ENCODE results near the gene TCAP. TPM values are rescaled to one million over a fixed set of nuclear protein-coding genes. Genes with fewer than 3 reads are reported as not detected.

Gene TCAP
- total and polyA plus RNA-seq, 10 of the 15 experiments (the other 5 are each of a cell fraction or from before 2014, with no cell fraction given): 0.17 to 1.0 (median 0.36) TPM; not detected in 3

DNA sequence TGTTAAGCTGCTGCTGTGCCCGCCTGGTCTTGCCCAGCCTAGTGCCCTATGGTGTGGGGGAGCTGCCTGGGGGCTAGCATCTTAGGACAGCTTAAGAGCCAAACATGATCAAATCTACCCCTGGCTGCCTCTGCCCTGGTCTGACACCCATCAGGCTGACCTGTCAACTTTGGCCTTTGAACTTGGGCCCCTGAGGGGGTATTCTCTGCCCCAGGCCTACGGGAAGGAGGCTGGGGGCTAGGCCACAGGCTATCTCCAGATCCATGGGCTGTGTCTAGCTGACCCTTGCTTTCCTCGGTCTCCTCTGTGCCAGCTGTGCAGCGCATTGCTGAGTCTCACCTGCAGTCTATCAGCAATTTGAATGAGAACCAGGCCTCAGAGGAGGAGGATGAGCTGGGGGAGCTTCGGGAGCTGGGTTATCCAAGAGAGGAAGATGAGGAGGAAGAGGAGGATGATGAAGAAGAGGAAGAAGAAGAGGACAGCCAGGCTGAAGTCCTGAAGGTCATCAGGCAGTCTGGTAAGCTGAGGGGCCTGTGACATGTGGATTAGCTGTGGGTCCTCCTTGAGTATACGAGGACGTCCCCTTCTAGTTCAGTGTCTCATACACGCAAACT is 31.5 kb upstream of the TCAP start:
- ChIA-PET CTCF (interaction anchor here (0.6 to 15.5 kb wide), 13 partner anchors 11 to 659 kb away, joined by 3 to 225 read pairs (median 5); partner anchors contain the start of gene IKZF3), POLR2A (interaction anchor here (0.9 to 1.3 kb wide), 2 partner anchors 43 to 96 kb away, joined by 3 to 4 read pairs; partner anchors contain the start of gene MIEN1), SMC1A (ENCODE audit: uncharacterized antibody, unreplicated experiment) (interaction anchor here (2.9 kb wide), 1 partner anchor 10 kb away, joined by 10 read pairs; no protein-coding TSS in a partner anchor), RAD21 (ENCODE audit: unreplicated experiment) (interaction anchor here (0.5 to 3.4 kb wide), 3 partner anchors 11 to 343 kb away, joined by 3 to 20 read pairs (median 3); no protein-coding TSS in a partner anchor)
- no peak overlapping the region for H3K4me2 ChIP-seq (ENCODE audit: control insufficient read depth, insufficient read depth)
- intact Hi-C loops (cut with micrococcal nuclease; ENCODE audit: unreplicated experiment): no loop called here
- FAIRE-seq (no peak), ATAC-seq (no peak), DNase-seq (ENCODE audit: low read depth, low spot score) (no peak)
- no peak overlapping the region for H3K9ac ChIP-seq (ENCODE audit: control insufficient read depth, insufficient read depth, low read length)
- TF ChIP-seq MYC (IDR thresholded peaks at IDR 0.05; ENCODE audit: insufficient read depth, insufficient read length, insufficient replicate concordance, low read length, severe bottlenecking) (no peak), ZNF622 (IDR thresholded peaks at IDR 0.05) (no peak), BHLHE40 (IDR thresholded peaks at IDR 0.05; ENCODE audit: borderline replicate concordance in 1 of 2, low read depth in 2 of 2, low read length in 1 of 2) (no peak), DPF2 (IDR thresholded peaks at IDR 0.05) (no peak), BRCA1 (IDR thresholded peaks at IDR 0.05; ENCODE audit: low read depth, low read length) (no peak), JUND (IDR thresholded peaks at IDR 0.05; ENCODE audit: low read depth, low read length) (no peak)
- TF ChIP-seq, protein P1, sequence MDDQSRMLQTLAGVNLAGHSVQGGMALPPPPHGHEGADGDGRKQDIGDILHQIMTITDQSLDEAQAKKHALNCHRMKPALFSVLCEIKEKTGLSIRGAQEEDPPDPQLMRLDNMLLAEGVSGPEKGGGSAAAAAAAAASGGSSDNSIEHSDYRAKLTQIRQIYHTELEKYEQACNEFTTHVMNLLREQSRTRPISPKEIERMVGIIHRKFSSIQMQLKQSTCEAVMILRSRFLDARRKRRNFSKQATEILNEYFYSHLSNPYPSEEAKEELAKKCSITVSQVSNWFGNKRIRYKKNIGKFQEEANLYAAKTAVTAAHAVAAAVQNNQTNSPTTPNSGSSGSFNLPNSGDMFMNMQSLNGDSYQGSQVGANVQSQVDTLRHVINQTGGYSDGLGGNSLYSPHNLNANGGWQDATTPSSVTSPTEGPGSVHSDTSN (IDR thresholded peaks at IDR 0.05; ENCODE audit: insufficient replicate concordance, low read depth, low read length): no peak
- H4K20me1 ChIP-seq (ENCODE audit: control insufficient read depth, insufficient read depth): peaks cover 3% of the 10 kb centered on the region; the same call in 1 of the 2 replicates
- no peaks in the 10 kb centered on the region for H3K36me3 ChIP-seq (ENCODE audit: control insufficient read depth in 2 of 2, insufficient read depth in 2 of 2, low read length in 1 of 2)
- no peaks in the 10 kb centered on the region; a peak in 1 of 4 replicates for H3K27me3 ChIP-seq (replicated peaks in 1 of 2; ENCODE audit: control insufficient read depth in 2 of 2, insufficient read depth in 2 of 2, low read length in 1 of 2)
- WGBS (ENCODE audit: insufficient coverage, insufficient replicate concordance, low lambda C conversion rate, missing lambda C conversion rate): 36% methylated on average over 8 of the region's 8 CpGs
- in situ Hi-C loops (cut with MboI): no loop called here
- H3K79me2 ChIP-seq (ENCODE audit: control insufficient read depth, insufficient read depth, low read length): peaks cover 17% of the 10 kb centered on the region
- H3K4me1 ChIP-seq (ENCODE audit: control insufficient read depth, insufficient read depth, low read length): peaks cover 13% of the 10 kb centered on the region
- BruUV-seq (replicated peaks): no TSS peak
- H3K9me3 ChIP-seq (replicated peaks; ENCODE audit: control insufficient read depth, insufficient read depth, low read length): no peaks in the 10 kb centered on the region
- no peak overlapping the region for H3K27ac ChIP-seq (ENCODE audit: control insufficient read depth, insufficient read depth)
- H3K4me3 ChIP-seq: no peak overlapping the region
- H2AFZ ChIP-seq (ENCODE audit: control insufficient read depth, low read depth, low read length): no peak overlapping the region
